DND-41 (cell line): ENCODE results near the gene JCAD.

Experiments
- EZH2 ChIP-seq: IDR thresholded peaks from 3 replicates; pipeline ENCODE4 v1.6.1; 2012; ENCODE audit warnings: borderline replicate concordance, low read depth, mild to moderate bottlenecking, moderate library complexity, low read length, inconsistent platforms; ENCODE audit not compliant: severe bottlenecking
- TF ChIP-seq, protein P1 (sequence below): IDR thresholded peaks from 2 replicates; pipeline ENCODE4 v1.5.1; 2012; ENCODE audit warnings: borderline replicate concordance, low read length, moderate library complexity, mild to moderate bottlenecking; ENCODE audit not compliant: poor library complexity, severe bottlenecking; ENCODE audit errors: extremely low read depth

DNA sequence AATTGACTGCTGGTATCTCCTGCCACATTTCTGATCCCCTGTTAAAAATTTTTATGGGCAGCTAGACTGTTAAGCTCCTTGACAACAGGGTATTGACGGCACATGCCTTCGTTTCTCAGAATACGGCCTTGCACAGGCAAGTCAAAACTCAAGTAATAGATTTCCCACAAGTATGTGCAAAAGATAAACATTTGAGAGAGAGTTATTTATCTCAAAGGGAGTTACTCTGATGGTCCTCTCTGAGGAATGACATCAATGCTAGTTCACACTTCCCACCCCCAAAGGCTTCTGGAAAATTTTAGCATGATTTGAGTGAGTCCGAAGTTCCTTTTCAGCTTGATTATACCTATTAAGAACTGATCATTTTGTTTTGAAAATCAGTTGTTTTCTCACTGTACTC, 71.9 kb downstream of the JCAD start:
- no peak for TF ChIP-seq EZH2
- TF ChIP-seq, protein P1, sequence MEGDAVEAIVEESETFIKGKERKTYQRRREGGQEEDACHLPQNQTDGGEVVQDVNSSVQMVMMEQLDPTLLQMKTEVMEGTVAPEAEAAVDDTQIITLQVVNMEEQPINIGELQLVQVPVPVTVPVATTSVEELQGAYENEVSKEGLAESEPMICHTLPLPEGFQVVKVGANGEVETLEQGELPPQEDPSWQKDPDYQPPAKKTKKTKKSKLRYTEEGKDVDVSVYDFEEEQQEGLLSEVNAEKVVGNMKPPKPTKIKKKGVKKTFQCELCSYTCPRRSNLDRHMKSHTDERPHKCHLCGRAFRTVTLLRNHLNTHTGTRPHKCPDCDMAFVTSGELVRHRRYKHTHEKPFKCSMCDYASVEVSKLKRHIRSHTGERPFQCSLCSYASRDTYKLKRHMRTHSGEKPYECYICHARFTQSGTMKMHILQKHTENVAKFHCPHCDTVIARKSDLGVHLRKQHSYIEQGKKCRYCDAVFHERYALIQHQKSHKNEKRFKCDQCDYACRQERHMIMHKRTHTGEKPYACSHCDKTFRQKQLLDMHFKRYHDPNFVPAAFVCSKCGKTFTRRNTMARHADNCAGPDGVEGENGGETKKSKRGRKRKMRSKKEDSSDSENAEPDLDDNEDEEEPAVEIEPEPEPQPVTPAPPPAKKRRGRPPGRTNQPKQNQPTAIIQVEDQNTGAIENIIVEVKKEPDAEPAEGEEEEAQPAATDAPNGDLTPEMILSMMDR: no peak
